Stimulated activated CD8-positive, alpha-beta memory T cell treated with anti-CD3 and anti-CD28 coated beads, Interleukin-7, amount 100 ng/mL, for 1 hour (primary cell): Measurements from ENCODE around the gene OR6J1.
"Not testable (repeated sequence)": the region's sequence is repeated elsewhere in the genome, so short reads cannot be mapped to it uniquely, and the experiment has no call there.

Source experiments
- DNase-seq, 2 donors: peaks; one replicate each; pipeline ENCODE4 v3.0.0-alpha.2; 2020; ENCODE audit warnings: low read depth in 2 of 2

The OR6J1 gene

GRCh38 chr14:22644305-22644635 lies at the start of gene OR6J1:
Gene OR6J1 (minus strand): TSS chr14:22644352. CDS start chr14:22634811, 9,541 bp downstream.
- no peak for DNase-seq

DNA sequence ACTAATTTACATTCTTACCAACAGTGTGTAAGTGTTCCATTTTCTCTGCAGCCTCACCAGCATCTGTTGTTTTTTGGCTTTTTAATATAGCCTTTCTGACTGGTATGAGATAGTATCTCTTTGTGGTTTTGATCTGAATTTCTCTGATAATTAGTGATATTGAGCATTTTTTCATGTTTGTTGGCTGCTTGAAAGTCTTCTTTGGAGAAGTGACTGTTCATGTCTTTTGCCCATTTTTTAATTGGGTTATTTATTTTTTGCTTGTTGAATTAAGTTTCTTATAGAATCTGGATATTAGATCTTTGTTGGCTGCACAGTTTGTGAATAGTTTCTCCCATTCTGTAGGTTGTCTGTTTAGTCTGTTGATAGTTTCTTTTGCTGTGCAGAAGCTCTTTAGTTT lies 48.0 kb upstream of the OR6J1 start:
- no peak for DNase-seq

- no peak for DNase-seq
Measured at GRCh38 chr14:22691171-22691570, 47.0 kb upstream of the OR6J1 start.

GRCh38 chr14:22689199-22689598 lies 45.0 kb upstream of the OR6J1 start:
- no peak for DNase-seq

GRCh38 chr14:22687969-22688368 lies 43.8 kb upstream of the OR6J1 start:
- DNase-seq, result not testable (repeated sequence)

DNA sequence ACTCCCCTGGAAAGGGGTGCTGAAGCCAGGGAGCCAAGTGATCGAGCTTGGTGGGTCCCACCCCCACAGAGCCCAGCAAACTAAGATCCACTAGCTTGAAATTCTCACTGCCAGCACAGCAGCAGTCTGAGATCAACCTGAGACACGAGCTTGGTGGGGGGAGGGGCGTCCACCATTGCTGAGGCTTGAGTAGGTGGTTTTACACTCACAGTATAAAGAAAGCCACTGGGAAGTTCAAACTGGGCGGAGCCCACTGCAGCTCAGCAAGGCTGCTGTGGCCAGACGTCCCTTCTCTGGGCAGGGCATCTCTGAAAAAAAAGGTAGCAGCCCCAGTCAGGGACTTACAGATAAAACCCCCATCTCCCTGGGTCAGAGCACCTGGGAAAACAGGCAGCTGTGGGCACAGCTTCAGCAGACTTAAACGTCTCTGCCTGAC lies 42.0 kb upstream of the OR6J1 start:
- not testable (repeated sequence) for DNase-seq

- no peak for DNase-seq
Measured at GRCh38 chr14:22685467-22685866, 41.3 kb upstream of the OR6J1 start.

DNA sequence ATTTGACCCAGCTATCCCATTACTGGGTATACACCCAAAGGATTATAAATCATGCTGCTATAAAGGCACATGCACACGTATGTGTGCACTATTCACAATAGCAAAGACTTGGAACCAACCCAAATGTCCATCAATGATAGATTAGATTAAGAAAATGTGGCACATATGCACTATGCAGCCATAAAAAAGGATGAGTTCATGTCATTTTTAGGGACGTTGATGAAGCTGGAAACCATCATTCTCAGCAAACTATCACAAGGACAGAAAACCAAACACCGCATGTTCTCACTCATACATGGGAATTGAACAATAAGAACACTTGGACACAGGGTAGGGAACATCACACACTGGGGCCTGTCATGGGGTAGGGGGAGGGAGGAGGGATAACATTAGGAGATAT lies 39.3 kb upstream of the OR6J1 start:
- DNase-seq, result not testable (repeated sequence)

- no peak for DNase-seq
Measured at GRCh38 chr14:22678221-22678620, 34.1 kb upstream of the OR6J1 start.

GRCh38 chr14:22677551-22677950 lies 33.4 kb upstream of the OR6J1 start:
- DNase-seq, result not testable (repeated sequence)

DNA sequence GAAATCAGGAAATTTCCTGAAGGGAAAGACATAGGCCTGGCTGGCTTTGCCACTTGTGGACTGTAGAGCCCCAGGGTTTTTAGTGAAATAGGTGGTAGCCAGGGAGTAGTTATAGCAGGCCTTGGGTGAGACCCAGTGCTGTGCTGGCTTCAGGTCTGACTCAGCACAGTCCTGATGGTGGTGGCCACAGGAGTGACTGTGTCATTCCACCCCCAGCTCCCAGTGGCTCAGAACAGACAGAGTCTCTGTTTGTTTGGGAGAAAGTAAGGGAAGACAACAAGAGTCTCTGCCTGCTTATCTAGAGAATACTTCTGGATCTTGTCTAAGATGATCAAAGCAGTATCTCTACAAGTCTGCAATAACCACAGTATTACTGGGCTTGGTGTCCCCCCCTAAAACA lies 27.5 kb upstream of the OR6J1 start:
- no peak for DNase-seq

DNA sequence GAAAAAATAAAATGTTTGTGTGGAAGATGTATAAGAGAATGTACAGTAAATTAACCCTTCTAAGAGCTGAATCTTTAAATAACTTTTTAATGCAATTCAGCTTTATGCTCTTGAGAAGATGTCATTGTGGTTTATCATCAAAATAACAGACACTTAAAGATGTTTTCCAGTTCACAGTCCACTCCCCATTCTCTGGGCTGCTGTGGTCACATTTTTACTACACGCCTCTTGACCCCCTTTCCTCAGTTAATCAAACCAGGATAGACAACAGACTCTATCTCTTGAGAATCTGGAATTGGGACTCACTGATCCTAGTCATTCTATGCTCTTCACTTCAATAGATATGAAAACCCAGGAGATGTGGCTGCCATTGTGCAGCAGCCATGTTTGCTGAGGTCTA lies 24.7 kb upstream of the OR6J1 start:
- DNase-seq, result no peak

- no peak for DNase-seq
Measured at GRCh38 chr14:22668417-22668816, 24.3 kb upstream of the OR6J1 start.

DNA sequence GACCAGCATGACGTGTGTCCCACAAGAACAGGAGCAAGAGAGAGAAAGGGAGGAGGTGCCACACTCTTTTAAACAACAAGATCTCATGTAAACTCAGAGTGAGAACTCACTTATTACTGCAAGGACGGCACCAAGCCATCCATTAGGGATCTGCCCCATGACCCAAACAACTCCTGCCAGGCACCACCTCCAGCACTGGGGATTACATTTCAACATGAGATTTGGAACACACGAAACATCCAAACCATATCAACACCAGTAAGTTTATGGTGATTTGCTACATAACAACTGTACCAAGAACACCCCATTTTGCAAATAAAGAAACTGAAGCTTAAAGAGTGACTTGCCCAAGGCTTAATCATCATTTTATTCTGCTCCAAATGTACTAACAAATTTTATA lies 23.7 kb upstream of the OR6J1 start:
- no peak for DNase-seq

DNA sequence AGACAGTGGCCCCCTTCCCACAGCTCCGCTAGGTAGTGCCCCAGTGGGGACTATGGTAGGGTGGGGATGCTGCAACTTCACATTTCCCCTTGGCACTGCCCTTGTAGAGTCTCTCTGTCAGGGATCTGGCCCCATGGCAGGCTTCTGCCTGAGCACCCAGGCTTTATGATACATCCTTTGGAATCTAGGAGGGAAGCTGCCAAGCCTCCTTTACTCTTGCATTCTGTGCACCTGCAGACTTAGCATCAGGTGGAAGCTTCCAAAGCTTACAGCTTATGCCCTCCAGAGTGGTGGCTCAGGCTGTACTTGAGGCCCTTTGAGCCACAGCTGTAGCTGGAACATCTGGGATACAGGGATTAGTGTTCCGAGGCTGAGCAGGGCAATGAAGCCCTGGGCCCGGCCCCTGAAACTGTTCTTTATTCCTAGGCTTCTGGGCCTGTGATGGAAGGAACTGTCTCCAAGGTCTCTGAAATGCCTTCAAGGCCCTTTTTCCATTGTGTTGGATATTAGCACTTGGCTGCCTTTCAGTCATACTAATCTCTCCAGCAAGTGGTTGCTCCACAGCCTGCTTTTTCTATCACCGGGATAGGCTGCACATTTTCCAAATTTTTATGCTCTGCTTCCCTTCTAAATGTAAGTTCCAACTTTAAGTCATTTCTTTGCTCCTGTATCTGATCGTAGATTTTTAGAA lies 22.2 kb upstream of the OR6J1 start:
- DNase-seq, result no peak

- no peak for DNase-seq
Measured at GRCh38 chr14:22664261-22664660, 20.1 kb upstream of the OR6J1 start.

DNA sequence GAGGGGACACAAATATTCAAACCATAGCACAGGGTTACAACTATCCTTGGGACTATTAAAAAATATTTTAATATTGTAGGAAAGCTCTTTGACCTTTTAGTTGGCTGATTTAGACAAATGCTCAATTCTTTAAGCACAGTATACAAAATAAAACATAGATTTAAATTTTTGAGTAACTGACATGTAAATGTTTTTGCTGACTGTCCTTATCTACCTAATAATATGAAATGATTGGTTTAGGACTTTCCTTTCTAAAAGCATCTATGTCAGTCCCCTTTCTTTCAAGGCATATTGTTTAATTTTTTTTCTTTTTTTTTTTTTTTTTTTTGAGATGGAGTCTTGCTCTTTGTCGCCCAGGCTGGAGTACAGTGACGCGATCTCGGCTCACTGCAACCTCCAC lies 16.5 kb upstream of the OR6J1 start:
- no peak for DNase-seq

- DNase-seq, result no peak
Measured at GRCh38 chr14:22658946-22659345, 14.8 kb upstream of the OR6J1 start.

DNA sequence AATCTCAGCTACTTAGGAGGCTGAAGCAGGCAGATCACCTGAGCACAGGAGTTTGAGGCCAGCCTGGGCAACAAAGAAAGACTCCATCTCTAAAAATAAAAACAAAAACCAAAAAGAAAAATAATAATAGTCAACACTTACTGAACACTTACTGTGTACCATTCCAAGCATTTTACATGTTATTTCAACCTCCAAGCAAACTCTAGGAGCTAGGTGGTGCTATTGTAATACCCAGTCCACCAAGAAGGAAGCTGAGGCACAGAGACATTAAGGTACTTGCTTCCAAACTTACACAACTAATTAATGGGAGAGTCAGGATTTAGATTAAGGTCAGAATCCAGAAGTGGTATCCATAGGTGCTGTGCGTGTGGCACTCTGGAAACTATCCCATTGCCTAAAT lies 13.7 kb upstream of the OR6J1 start:
- DNase-seq, result no peak

DNA sequence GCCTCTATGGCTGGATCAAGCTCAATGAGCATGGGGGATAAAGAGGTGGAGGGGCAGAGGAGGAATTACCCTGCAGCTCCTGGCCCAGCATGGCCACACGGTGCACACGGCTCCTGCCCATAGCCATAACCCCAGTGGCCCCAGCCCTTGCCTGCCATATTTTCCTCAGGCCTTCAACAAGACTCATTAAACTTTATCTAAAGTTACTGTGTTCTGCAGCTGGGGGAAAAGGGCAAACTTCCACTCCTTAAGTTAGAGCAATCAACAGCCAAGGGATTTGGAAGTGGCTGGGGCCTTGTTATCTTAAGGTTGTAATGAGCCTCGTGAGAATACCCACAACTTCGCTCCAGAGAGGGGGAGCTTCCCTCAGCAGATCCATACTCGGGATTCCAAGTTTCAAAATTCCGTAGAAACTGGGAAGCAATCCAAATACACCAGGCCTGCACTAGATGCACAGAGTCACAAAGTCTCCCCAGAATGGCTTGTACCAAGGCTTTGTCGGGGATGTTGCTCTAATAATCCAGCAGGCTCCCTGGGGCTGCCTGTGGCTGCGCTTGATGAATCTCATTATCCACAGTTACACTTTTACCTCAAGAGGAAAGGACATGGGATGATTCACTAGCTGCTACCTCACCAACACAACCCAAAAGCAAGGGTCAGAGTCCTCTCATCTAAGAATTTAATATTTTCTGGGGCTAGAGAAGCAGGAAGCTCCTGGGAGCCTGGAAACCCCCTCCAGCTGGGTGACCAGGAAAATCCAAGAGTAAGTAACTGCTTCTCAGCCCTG lies 13.0 kb upstream of the OR6J1 start:
- no peak for DNase-seq

DNA sequence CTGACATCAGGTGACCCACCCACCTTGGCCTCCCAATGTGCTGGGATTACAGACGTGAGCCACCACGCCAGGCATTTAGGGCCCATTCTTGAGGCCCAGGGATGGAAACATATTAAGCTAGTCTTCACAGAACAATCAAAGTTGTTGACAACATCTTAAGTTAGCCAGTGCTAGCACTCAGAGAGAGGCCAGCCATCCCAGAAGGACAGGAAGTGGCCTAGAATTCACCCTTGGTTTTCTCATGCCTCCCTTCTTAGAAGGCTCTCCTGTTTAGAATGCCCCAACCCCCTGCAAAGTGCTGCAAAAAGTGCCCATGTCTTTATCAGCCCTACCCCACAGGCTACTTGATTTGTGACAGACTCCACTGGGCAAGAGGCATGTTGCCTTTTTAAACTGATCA lies 12.1 kb upstream of the OR6J1 start:
- DNase-seq, result no peak

GRCh38 chr14:22653012-22653621 lies 9.0 kb upstream of the OR6J1 start:
- peak; percentile 5 to 27 for DNase-seq

DNA sequence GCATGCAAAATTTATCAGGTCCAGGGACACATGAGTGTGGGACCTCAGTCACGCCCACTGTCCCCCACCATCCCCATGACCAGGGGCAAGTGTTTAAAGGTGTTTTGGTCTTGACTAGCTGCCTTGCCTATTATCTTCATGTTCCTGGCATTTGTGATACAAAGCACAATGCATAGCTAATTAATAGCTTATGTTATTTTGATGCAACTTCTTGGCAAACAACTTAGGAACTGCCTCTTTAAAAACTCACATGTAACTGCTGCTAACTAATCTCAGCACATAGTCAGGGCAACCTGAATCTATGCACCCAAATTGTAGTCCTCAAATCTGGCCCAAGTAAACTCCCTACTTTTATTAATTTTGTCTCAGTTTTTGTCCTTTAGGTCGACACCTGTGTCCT lies 7.4 kb upstream of the OR6J1 start:
- no peak for DNase-seq
